ENCODE results near the gene C11orf58. TPM values are rescaled to one million over a fixed set of nuclear protein-coding genes. Genes with fewer than 3 reads are reported as not detected.

Gene C11orf58
- total and polyA plus RNA-seq, 9 donors = 121 to 250 (median 195) TPM

- no peak for DNase-seq
- no peaks in the 10 kb centered on the region for H3K36me3 ChIP-seq (ENCODE audit: control insufficient read depth, insufficient read depth, low read length)
- no peaks in the 10 kb centered on the region for H3K27me3 ChIP-seq (ENCODE audit: control insufficient read depth, insufficient read depth, low read length)
- H3K9me3 ChIP-seq (replicated peaks; ENCODE audit: control insufficient read depth, low read depth, low read length) = no peaks in the 10 kb centered on the region
- WGBS (ENCODE audit: insufficient coverage) = 70% methylated on average over 16 of the region's 16 CpGs
- peaks cover 33% of the 10 kb centered on the region for H3K4me1 ChIP-seq (ENCODE audit: control insufficient read depth, insufficient read depth, low read length)
- no peak overlapping the region for H3K27ac ChIP-seq (ENCODE audit: low read length)
- H3K4me3 ChIP-seq (ENCODE audit: low read length) = no peak overlapping the region
Measured at GRCh38 chr11:16790486-16791190, 52.2 kb downstream of the C11orf58 start.

- H3K9me3 ChIP-seq (replicated peaks; ENCODE audit: control insufficient read depth, low read depth, low read length) = no peaks in the 10 kb centered on the region
- H3K27me3 ChIP-seq (ENCODE audit: control insufficient read depth, insufficient read depth, low read length) = no peaks in the 10 kb centered on the region
- H3K36me3 ChIP-seq (ENCODE audit: control insufficient read depth, insufficient read depth, low read length) = no peaks in the 10 kb centered on the region
- H3K4me3 ChIP-seq (ENCODE audit: low read length) = no peak overlapping the region
- WGBS (ENCODE audit: insufficient coverage) = 66% methylated on average over 9 of the region's 13 CpGs
- H3K27ac ChIP-seq (ENCODE audit: low read length) = no peak overlapping the region
- peaks cover 33% of the 10 kb centered on the region for H3K4me1 ChIP-seq (ENCODE audit: control insufficient read depth, insufficient read depth, low read length)
- DNase-seq = peak; percentile 67
Measured at GRCh38 chr11:16791191-16791961, 52.9 kb downstream of the C11orf58 start.

- H3K27ac ChIP-seq (ENCODE audit: low read length) = no peak overlapping the region
Measured at GRCh38 chr11:16792426-16792825, 54.0 kb downstream of the C11orf58 start.

GRCh38 chr11:16793009-16793408 is 54.6 kb downstream of the C11orf58 start:
- H3K4me1 ChIP-seq (ENCODE audit: control insufficient read depth, insufficient read depth, low read length) = peaks cover 33% of the 10 kb centered on the region
- no peaks in the 10 kb centered on the region for H3K9me3 ChIP-seq (replicated peaks; ENCODE audit: control insufficient read depth, low read depth, low read length)
- H3K36me3 ChIP-seq (ENCODE audit: control insufficient read depth, insufficient read depth, low read length) = no peaks in the 10 kb centered on the region
- WGBS (ENCODE audit: insufficient coverage) = 82% methylated on average over 3 of the region's 3 CpGs
- no peaks in the 10 kb centered on the region for H3K27me3 ChIP-seq (ENCODE audit: control insufficient read depth, insufficient read depth, low read length)
- H3K27ac ChIP-seq (ENCODE audit: low read length) = no peak overlapping the region
- no peak overlapping the region for H3K4me3 ChIP-seq (ENCODE audit: low read length)
- DNase-seq = no peak

More at GRCh38 chr11:16792426-16792825, 54.0 kb downstream of the C11orf58 start:
- Histone ChIP-seq H3K4me3 (ENCODE audit: low read length) (no peak overlapping the region), H3K9me3 (replicated peaks; ENCODE audit: control insufficient read depth, low read depth, low read length) (no peaks in the 10 kb centered on the region), H3K36me3 (ENCODE audit: control insufficient read depth, insufficient read depth, low read length) (no peaks in the 10 kb centered on the region), H3K27me3 (ENCODE audit: control insufficient read depth, insufficient read depth, low read length) (no peaks in the 10 kb centered on the region), H3K4me1 (ENCODE audit: control insufficient read depth, insufficient read depth, low read length) (peaks cover 33% of the 10 kb centered on the region)
- DNase-seq = no peak

- H3K27ac ChIP-seq (ENCODE audit: low read length) = no peak overlapping the region
- WGBS (ENCODE audit: insufficient coverage) = 94% methylated on average over 3 of the region's 3 CpGs
Measured at GRCh38 chr11:16793511-16793910, 55.1 kb downstream of the C11orf58 start.

GRCh38 chr11:16794047-16794818 is 55.8 kb downstream of the C11orf58 start:
- Histone ChIP-seq H3K27ac (ENCODE audit: low read length) (no peak overlapping the region), H3K4me1 (ENCODE audit: control insufficient read depth, insufficient read depth, low read length) (peaks cover 24% of the 10 kb centered on the region)

More at GRCh38 chr11:16793511-16793910, 55.1 kb downstream of the C11orf58 start:
- Histone ChIP-seq H3K9me3 (replicated peaks; ENCODE audit: control insufficient read depth, low read depth, low read length) (no peaks in the 10 kb centered on the region), H3K27me3 (ENCODE audit: control insufficient read depth, insufficient read depth, low read length) (no peaks in the 10 kb centered on the region), H3K36me3 (ENCODE audit: control insufficient read depth, insufficient read depth, low read length) (no peaks in the 10 kb centered on the region), H3K4me1 (ENCODE audit: control insufficient read depth, insufficient read depth, low read length) (peaks cover 31% of the 10 kb centered on the region), H3K4me3 (ENCODE audit: low read length) (no peak overlapping the region)
- no peak for DNase-seq

GRCh38 chr11:16795146-16795545 is 56.7 kb downstream of the C11orf58 start:
- WGBS (ENCODE audit: insufficient coverage) = no CpG with 5 or more reads among the region's 8 CpGs
- Histone ChIP-seq H3K36me3 (ENCODE audit: control insufficient read depth, insufficient read depth, low read length) (no peaks in the 10 kb centered on the region), H3K4me3 (ENCODE audit: low read length) (no peak overlapping the region), H3K9me3 (replicated peaks; ENCODE audit: control insufficient read depth, low read depth, low read length) (no peaks in the 10 kb centered on the region), H3K27me3 (ENCODE audit: control insufficient read depth, insufficient read depth, low read length) (no peaks in the 10 kb centered on the region), H3K27ac (ENCODE audit: low read length) (no peak overlapping the region), H3K4me1 (ENCODE audit: control insufficient read depth, insufficient read depth, low read length) (peaks cover 17% of the 10 kb centered on the region)
- DNase-seq = no peak

More at GRCh38 chr11:16794047-16794818, 55.8 kb downstream of the C11orf58 start:
- Histone ChIP-seq H3K4me3 (ENCODE audit: low read length) (no peak overlapping the region), H3K36me3 (ENCODE audit: control insufficient read depth, insufficient read depth, low read length) (no peaks in the 10 kb centered on the region), H3K9me3 (replicated peaks; ENCODE audit: control insufficient read depth, low read depth, low read length) (no peaks in the 10 kb centered on the region), H3K27me3 (ENCODE audit: control insufficient read depth, insufficient read depth, low read length) (no peaks in the 10 kb centered on the region)
- WGBS (ENCODE audit: insufficient coverage) = 91% methylated on average over 10 of the region's 17 CpGs
- DNase-seq = no peak

- Histone ChIP-seq H3K4me1 (ENCODE audit: control insufficient read depth, insufficient read depth, low read length) (peaks cover 8% of the 10 kb centered on the region), H3K9me3 (replicated peaks; ENCODE audit: control insufficient read depth, low read depth, low read length) (no peaks in the 10 kb centered on the region), H3K27me3 (ENCODE audit: control insufficient read depth, insufficient read depth, low read length) (no peaks in the 10 kb centered on the region), H3K36me3 (ENCODE audit: control insufficient read depth, insufficient read depth, low read length) (no peaks in the 10 kb centered on the region), H3K4me3 (ENCODE audit: low read length) (no peak overlapping the region), H3K27ac (ENCODE audit: low read length) (no peak overlapping the region)
- 60% methylated on average over 1 of the region's 4 CpGs for WGBS (ENCODE audit: insufficient coverage)
- no peak for DNase-seq
Measured at GRCh38 chr11:16796311-16796710, 57.9 kb downstream of the C11orf58 start.

- no peaks in the 10 kb centered on the region for H3K9me3 ChIP-seq (replicated peaks; ENCODE audit: control insufficient read depth, low read depth, low read length)
- peaks cover 9% of the 10 kb centered on the region for H3K4me1 ChIP-seq (ENCODE audit: control insufficient read depth, insufficient read depth, low read length)
- no peak for DNase-seq
- H3K27me3 ChIP-seq (ENCODE audit: control insufficient read depth, insufficient read depth, low read length) = no peaks in the 10 kb centered on the region
- no peak overlapping the region for H3K4me3 ChIP-seq (ENCODE audit: low read length)
- H3K36me3 ChIP-seq (ENCODE audit: control insufficient read depth, insufficient read depth, low read length) = no peaks in the 10 kb centered on the region
- WGBS (ENCODE audit: insufficient coverage) = 92% methylated on average over 1 of the region's 3 CpGs
- H3K27ac ChIP-seq (ENCODE audit: low read length) = no peak overlapping the region
Measured at GRCh38 chr11:16797776-16798175, 59.3 kb downstream of the C11orf58 start.

- Histone ChIP-seq H3K9me3 (replicated peaks; ENCODE audit: control insufficient read depth, low read depth, low read length) (no peaks in the 10 kb centered on the region), H3K4me3 (ENCODE audit: low read length) (no peak overlapping the region), H3K4me1 (ENCODE audit: control insufficient read depth, insufficient read depth, low read length) (peaks cover 8% of the 10 kb centered on the region), H3K36me3 (ENCODE audit: control insufficient read depth, insufficient read depth, low read length) (no peaks in the 10 kb centered on the region), H3K27ac (ENCODE audit: low read length) (no peak overlapping the region), H3K27me3 (ENCODE audit: control insufficient read depth, insufficient read depth, low read length) (no peaks in the 10 kb centered on the region)
- WGBS (ENCODE audit: insufficient coverage) = no CpG with 5 or more reads among the region's 1 CpG
- DNase-seq = no peak
Measured at GRCh38 chr11:16799221-16799620, 60.8 kb downstream of the C11orf58 start.
